COLO829 (cell line): ENCODE results near the gene GDI2.

ENCODE experiments used
- DNase-seq: peaks from one replicate; pipeline ENCODE4 v3.0.0; 2012; ENCODE audit warnings: low spot score

The GDI2 gene

GRCh38 chr10:5742116-5742515, 71.1 kb downstream of the GDI2 start:
- DNase-seq: no peak

- no peak for DNase-seq
Observed at GRCh38 chr10:5741276-5741675, 72.0 kb downstream of the GDI2 start.

- no peak for DNase-seq
Observed at GRCh38 chr10:5738427-5738826, 74.8 kb downstream of the GDI2 start.

- DNase-seq: no peak
Observed at GRCh38 chr10:5737352-5737751, 75.9 kb downstream of the GDI2 start.

- DNase-seq: no peak
Observed at GRCh38 chr10:5736591-5736990, 76.6 kb downstream of the GDI2 start.

- no peak for DNase-seq
Observed at GRCh38 chr10:5735119-5735518, 78.1 kb downstream of the GDI2 start.

GRCh38 chr10:5732141-5732540, 81.1 kb downstream of the GDI2 start:
- DNase-seq: no peak

GRCh38 chr10:5731559-5731958, 81.7 kb downstream of the GDI2 start:
- no peak for DNase-seq

- no peak for DNase-seq
Observed at GRCh38 chr10:5730766-5731165, 82.5 kb downstream of the GDI2 start.

GRCh38 chr10:5723692-5724091, 89.5 kb downstream of the GDI2 start:
- DNase-seq: peak; percentile 36

- no peak for DNase-seq
Observed at GRCh38 chr10:5720182-5720581, 93.1 kb downstream of the GDI2 start.

GRCh38 chr10:5719546-5719945, 93.7 kb downstream of the GDI2 start:
- DNase-seq: no peak
